ENCODE data around the gene SPECC1.
A peak's percentile ranks its signal among the peaks of the same experiment; 100 is the strongest.

Gene SPECC1

DNA sequence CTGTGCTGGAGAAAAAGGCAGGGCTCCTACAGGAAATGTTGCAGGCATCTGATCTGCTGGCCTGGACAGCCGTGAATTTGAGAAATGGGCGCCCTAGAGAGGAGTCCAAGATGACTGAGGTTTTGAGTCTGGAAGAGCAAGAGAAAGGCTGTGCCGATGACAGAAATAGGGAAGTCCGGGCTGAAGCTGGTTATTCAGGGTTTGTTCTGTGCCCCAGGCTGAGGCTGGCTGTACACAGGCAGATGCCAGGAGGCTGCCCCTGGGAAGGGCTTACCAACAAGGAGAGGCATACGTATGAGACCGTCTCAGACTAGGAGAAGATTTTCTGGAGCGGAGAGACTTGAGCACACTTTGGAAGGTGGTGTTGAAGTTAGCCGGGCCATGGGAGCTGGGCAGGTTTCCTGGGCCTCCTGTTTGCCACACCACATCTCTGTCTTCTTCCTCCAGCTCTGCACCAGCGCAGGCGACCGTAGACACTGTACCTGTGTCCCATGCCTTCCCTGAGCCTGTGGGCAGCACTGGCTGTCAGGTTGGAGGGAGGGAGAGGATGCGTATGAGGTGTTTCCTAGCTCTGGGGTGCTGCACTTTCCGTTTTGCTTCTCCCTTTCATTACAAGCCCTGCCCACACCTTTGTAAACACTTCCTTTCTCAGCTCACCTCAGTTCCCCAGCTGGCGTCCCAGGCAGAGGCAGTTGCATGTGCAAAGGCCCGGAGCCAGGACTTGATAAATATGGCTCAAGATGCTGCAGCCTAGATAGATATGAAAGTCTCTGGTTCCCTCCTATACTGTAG lies 80.8 kb downstream of the SPECC1 start:
- TF ChIP-seq, protein P1, sequence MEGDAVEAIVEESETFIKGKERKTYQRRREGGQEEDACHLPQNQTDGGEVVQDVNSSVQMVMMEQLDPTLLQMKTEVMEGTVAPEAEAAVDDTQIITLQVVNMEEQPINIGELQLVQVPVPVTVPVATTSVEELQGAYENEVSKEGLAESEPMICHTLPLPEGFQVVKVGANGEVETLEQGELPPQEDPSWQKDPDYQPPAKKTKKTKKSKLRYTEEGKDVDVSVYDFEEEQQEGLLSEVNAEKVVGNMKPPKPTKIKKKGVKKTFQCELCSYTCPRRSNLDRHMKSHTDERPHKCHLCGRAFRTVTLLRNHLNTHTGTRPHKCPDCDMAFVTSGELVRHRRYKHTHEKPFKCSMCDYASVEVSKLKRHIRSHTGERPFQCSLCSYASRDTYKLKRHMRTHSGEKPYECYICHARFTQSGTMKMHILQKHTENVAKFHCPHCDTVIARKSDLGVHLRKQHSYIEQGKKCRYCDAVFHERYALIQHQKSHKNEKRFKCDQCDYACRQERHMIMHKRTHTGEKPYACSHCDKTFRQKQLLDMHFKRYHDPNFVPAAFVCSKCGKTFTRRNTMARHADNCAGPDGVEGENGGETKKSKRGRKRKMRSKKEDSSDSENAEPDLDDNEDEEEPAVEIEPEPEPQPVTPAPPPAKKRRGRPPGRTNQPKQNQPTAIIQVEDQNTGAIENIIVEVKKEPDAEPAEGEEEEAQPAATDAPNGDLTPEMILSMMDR (IDR thresholded peaks at IDR 0.05; ENCODE audit: insufficient read depth, low read depth, low read length, missing control alignments) = no peak
- no peak for DNase-seq (ENCODE audit: low read depth)
- H3K4me3 ChIP-seq (ENCODE audit: low read length) = no peak overlapping the region

DNA sequence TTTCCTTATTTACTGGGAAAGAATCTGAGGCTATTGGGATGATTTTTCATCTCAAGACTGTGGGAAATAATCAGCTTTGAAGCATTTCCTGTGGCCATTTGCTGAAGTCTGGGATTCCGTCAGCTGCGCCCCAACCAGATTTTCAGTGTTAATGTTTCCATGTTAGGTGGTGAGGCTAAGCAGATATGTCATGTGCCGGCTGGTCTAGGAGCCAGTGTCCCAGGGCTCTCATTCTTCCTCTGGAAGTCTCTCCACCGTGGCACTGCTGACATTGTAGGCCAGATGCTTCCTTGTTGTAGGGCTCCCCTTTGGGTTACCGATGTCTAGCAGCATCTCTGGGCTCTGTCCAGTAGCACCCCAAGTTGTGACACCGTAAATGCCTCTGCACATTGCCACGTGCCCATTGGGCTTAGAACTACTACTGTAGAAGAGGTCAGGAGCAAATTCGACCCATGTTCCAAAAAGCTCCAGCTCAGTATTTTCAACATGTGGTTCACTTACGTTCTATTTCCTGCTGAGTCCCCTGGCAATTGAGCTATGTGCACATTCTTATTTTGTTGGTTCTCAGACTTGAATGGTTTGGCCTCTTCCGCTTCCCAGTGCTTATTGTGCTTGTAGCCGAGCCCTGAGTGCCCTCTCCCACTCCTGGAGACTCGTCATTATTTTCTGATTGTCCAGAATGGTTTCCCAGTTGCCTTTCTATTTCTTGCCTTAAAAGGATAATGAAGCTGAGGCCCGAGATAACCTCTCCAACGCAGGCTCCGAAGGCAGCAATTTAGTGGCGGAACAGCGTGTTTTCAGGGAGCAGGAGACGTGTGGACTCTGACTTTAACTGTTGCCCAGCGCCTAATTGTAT lies 82.2 kb downstream of the SPECC1 start:
- TF ChIP-seq, protein P1 (IDR thresholded peaks at IDR 0.05; ENCODE audit: insufficient read depth, low read depth, low read length, missing control alignments) = no peak
- H3K4me3 ChIP-seq (ENCODE audit: low read length) = no peak overlapping the region
- no peak for DNase-seq (ENCODE audit: low read depth)

DNA sequence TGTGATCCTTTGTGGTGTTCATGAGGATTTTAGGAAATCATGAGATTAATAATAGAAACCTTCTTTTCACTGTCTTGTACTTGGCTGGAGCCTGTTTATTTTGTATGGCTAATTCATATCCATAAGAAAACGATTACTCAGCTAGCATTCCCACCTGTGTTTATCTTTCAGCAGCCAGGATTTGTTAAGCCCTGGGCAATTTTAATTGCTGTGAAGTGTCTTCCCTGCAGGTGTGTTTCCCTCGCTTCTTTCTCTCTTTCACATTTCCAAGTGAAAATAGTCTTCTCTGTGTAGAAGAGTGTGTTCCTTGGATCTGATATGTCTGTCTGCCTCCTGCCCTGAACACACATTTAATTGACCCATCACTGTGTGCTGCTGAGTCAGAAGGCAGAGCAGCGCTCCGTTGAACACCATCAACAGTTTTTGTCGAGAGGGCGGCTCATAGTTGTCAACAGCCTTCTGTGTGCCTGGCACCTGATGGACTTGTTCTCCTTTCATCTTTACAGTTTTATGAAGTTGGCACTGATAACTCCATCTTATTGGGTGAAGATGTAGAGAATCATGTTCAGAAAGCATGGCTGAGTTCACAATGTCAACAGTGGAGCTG lies 83.2 kb downstream of the SPECC1 start:
- TF ChIP-seq, protein P1 (IDR thresholded peaks at IDR 0.05; ENCODE audit: insufficient read depth, low read depth, low read length, missing control alignments) = no peak
- peak; percentile 15 for DNase-seq (ENCODE audit: low read depth)
- H3K4me3 ChIP-seq (ENCODE audit: low read length) = no peak overlapping the region

DNA sequence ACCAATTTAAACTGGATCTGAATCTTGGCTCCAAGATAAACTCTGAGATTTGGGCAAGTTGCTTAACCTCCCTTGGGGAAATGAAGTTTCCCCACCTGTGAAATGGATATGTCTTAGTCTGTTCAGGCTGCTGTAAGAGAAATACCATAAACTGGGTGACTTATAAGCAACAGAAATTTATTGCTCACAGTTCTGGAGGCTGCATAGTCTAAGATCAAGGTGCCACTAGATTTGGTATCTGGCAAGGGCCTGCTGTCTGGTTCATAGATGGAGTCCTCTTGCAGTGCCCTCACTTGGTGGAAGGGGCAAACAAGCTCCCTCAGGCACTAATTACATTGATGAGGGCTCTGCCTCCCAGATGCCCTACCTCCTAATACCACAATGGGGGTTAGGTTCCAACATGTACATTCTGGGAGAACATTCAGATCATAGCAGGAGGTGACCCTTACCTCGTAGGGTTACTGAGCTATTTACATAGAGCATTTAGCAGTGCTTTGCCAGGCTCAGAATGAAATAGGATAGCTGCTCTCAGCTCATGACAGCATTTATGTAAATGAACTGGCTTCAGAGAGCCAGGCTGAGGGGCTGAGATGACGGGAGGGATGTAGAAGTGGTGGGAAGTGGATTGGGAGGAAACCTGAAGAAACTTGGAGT lies 83.9 kb downstream of the SPECC1 start:
- no peak overlapping the region for H3K4me3 ChIP-seq (ENCODE audit: low read length)
- no peak for DNase-seq (ENCODE audit: low read depth)
- TF ChIP-seq, protein P1 (IDR thresholded peaks at IDR 0.05; ENCODE audit: insufficient read depth, low read depth, low read length, missing control alignments) = no peak

DNA sequence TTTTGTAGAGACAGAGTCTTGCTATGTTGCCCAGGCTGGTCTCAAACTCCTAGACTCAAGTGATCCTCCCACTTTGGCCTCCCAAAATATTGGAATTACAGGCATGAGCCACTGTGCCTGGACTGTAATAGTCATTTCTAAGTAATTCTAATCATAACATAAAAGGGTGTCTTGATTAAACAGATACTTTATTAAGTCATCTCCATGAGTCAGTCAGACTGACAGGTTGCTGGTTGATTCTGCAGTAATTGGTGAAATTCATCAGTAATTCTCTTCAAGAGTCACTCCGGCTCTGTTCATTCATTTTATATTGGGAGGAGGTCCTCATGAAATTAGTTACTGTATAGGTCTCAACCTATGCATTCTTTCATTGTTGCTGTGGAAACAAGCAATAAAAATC lies 85.6 kb downstream of the SPECC1 start:
- DNase-seq (ENCODE audit: low read depth) = peak; percentile 42
- TF ChIP-seq, protein P1 (IDR thresholded peaks at IDR 0.05; ENCODE audit: insufficient read depth, low read depth, low read length, missing control alignments) = no peak
- no peak overlapping the region for H3K4me3 ChIP-seq (ENCODE audit: low read length)

DNA sequence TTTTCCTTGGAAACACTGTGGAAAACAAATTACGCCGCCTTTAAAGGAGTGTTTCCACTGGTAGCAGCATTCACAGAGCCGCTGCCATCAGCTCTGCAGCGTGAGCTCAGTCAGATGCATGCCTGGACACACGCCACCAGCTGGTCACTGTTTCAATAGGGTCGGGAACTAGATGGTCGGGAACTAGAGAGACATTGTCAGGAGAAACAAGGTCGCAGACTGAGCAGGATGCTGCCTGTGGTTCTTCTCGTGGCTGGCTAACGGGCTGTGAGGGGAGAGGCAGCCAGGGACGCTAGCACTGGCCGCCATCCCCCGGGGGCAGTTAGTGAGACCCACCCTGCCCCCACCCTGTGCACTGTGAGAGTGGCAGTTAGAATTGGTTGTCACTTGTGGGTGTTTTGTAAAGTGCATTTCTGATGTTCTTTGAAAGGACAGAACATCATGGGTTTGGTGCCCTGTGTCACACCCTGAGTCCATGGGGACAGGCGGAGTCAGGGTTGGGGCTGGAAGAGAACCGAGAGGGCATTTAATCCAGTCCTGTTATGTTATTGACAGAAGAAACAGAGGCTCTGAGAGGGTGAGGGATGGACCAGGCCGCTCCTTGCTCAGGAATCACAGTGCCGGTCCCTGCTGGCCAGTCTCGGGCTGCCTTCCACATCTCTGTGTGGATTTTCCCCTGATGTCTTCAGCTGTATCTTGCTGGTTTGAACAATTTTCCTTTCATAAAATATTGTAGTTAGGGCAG lies 86.3 kb downstream of the SPECC1 start:
- DNase-seq (ENCODE audit: low read depth) = peak; percentile 43
- TF ChIP-seq, protein P1 (IDR thresholded peaks at IDR 0.05; ENCODE audit: insufficient read depth, low read depth, low read length, missing control alignments) = peak; percentile 39
- H3K4me3 ChIP-seq (ENCODE audit: low read length) = no peak overlapping the region

Measured in epithelial cell of esophagus (primary cell).